Measurements from ENCODE around the gene ATG7. TPM values are rescaled to one million over a fixed set of nuclear protein-coding genes. Genes with fewer than 3 reads are reported as not detected.

ATG7 gene
- total and polyA plus RNA-seq, 8 donors: 25.0 to 73.3 (median 29.6) TPM

DNA sequence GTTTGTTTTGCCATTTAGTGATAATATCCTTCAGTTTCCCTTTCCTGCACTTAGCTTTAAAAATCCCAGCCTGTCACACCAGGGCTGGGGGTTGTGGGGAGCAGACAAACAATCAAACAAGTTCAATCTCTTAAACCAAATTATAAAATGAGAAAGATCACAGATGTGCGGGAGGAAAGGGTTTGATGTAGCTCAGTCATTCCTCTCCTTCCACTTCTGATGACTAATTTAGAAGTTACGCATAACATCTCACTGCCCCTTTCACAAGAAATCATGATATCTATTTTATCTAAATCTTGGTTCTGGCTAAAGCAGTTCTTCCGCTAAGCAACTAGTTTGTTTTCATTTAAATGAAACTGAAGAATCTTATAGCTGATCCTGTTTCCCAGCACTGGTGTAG is 34.1 kb upstream of the ATG7 start:
- peak overlapping the region in 1 of 2 donors; percentile 9 for H3K27ac ChIP-seq
- H3K4me3 ChIP-seq: no peak overlapping the region
- H3K36me3 ChIP-seq: no peaks in the 10 kb centered on the region
- H3K9me3 ChIP-seq: no peaks in the 10 kb centered on the region
- ATAC-seq (peak; percentile 44), DNase-seq (no peak)
- intact Hi-C loops (cut with DNase I): no loop called here
- TF ChIP-seq, protein P1, sequence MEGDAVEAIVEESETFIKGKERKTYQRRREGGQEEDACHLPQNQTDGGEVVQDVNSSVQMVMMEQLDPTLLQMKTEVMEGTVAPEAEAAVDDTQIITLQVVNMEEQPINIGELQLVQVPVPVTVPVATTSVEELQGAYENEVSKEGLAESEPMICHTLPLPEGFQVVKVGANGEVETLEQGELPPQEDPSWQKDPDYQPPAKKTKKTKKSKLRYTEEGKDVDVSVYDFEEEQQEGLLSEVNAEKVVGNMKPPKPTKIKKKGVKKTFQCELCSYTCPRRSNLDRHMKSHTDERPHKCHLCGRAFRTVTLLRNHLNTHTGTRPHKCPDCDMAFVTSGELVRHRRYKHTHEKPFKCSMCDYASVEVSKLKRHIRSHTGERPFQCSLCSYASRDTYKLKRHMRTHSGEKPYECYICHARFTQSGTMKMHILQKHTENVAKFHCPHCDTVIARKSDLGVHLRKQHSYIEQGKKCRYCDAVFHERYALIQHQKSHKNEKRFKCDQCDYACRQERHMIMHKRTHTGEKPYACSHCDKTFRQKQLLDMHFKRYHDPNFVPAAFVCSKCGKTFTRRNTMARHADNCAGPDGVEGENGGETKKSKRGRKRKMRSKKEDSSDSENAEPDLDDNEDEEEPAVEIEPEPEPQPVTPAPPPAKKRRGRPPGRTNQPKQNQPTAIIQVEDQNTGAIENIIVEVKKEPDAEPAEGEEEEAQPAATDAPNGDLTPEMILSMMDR (IDR thresholded peaks at IDR 0.05): no peak
- H3K4me1 ChIP-seq: no peaks in the 10 kb centered on the region
- no peaks in the 10 kb centered on the region for H3K27me3 ChIP-seq

DNA sequence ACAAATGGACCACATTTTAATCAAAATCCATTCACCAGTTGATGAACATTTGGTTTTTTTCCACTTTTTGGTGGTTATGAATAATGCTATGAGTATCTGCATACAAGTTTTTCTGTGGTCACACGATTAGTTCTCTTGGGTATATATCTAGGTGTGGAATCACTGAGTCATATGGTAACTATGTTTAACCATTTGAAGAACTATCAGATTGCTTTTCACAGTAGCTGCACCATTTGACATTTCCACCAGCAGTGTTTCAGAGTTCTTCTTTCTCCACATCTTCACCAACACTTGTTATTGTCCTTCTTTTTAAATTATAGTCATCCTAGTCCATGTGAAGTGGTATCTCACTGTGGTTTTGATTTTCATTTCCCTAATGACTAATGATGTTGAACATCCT is 33.3 kb upstream of the ATG7 start:
- TF ChIP-seq, protein P1 (IDR thresholded peaks at IDR 0.05): no peak
- DNase-seq (no peak), ATAC-seq (no peak)
- H3K9me3 ChIP-seq: no peaks in the 10 kb centered on the region
- H3K36me3 ChIP-seq: no peaks in the 10 kb centered on the region
- H3K27ac ChIP-seq: no peak overlapping the region
- no peaks in the 10 kb centered on the region for H3K27me3 ChIP-seq
- no peak overlapping the region for H3K4me3 ChIP-seq
- H3K4me1 ChIP-seq: no peaks in the 10 kb centered on the region
- intact Hi-C loops (cut with DNase I): no loop called here

DNA sequence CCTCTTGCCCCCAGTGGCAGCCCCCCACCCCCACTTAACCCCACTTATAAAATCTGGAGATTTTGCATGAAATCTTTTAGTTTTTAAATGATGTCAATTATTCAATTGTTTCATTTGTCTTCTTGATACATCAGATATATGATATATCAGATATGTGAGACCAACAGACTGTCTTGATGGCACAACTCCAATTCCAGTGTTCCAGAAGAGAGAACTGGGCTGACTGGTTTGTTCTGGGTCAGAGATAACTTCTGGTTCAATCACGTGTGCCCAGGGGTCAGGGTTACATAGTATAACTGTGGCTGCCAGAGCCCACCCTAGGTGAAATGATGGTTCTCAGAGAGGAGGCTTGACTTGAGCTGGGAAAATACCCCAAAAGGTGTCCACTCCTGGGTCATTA is 32.4 kb upstream of the ATG7 start:
- Histone ChIP-seq H3K4me3 (no peak overlapping the region), H3K27me3 (no peaks in the 10 kb centered on the region), H3K9me3 (no peaks in the 10 kb centered on the region), H3K36me3 (no peaks in the 10 kb centered on the region), H3K27ac (no peak overlapping the region), H3K4me1 (no peaks in the 10 kb centered on the region)
- DNase-seq (no peak), ATAC-seq (no peak)
- intact Hi-C loops (cut with DNase I): no loop called here
- TF ChIP-seq, protein P1 (IDR thresholded peaks at IDR 0.05): no peak

DNA sequence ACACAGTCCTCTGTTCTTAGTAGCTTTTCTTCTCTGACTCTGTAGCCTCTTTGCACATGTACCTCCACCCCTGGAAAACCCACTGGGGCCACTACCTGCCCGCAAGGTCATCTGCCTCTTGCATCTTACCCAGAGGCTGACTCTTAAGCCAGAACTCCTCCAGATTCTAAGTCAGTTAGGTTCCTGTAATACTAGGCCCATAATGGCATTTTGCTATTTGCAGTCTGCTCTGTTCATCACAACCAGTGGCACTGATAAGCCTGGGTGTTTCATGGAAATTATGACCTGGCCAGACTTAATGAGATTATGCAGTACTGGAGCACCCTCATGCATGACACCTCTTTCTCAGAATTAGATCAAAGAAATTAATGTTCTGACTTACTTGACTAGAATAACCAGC is 31.7 kb upstream of the ATG7 start:
- DNase-seq: no peak
- H3K36me3 ChIP-seq: no peaks in the 10 kb centered on the region
- no peaks in the 10 kb centered on the region for H3K27me3 ChIP-seq
- intact Hi-C loops (cut with DNase I): no loop called here
- ATAC-seq: no peak
- H3K4me3 ChIP-seq: no peak overlapping the region
- H3K27ac ChIP-seq: no peak overlapping the region
- TF ChIP-seq, protein P1 (IDR thresholded peaks at IDR 0.05): no peak
- no peaks in the 10 kb centered on the region for H3K4me1 ChIP-seq
- H3K9me3 ChIP-seq: no peaks in the 10 kb centered on the region

DNA sequence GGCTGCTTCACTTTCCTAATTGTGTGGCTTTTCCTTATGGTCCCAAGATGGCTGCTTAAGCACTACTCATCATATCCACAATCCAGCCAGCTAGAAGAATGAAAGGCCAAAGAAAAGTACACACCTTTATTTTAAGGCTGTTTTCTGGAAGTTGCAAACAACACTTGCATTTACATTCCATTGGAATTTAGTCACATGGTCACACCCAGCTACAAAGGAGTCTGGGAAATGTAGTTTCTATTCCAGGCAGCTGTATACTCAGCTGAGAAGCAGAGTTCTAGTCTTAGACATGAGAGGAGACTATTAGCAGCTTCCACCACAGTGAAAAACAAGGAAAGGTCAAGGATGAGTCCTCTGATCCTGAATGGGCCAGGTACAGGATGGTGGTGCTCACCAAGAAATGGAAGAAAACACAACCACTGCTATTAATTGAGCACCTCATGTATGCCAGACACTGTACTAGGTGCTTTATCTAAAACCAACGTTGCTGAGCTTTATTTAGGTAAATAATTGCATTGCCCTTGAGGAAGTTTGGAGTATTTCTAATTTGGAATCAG is 28.0 kb upstream of the ATG7 start:
- ATAC-seq: no peak
- Histone ChIP-seq H3K4me3 (no peak overlapping the region), H3K27me3 (no peaks in the 10 kb centered on the region), H3K27ac (no peak overlapping the region), H3K36me3 (no peaks in the 10 kb centered on the region), H3K9me3 (no peaks in the 10 kb centered on the region), H3K4me1 (no peaks in the 10 kb centered on the region)
- TF ChIP-seq, protein P1 (IDR thresholded peaks at IDR 0.05): no peak
- DNase-seq: no peak
- intact Hi-C loops (cut with DNase I): no loop called here
